Trophoblast cell (in vitro differentiated cells and primary cell): ENCODE results near the gene HSPA12B.

Experiments
- DNase-seq, 2 donors: peaks; one replicate each; pipeline ENCODE4 v3.0.0-alpha.2; 2016
- H2AFZ ChIP-seq: 2 replicates; pipeline ENCODE4 v1.6.1; 2013; ENCODE audit warnings: low read length, moderate library complexity, mild to moderate bottlenecking; ENCODE audit not compliant: insufficient read depth, poor library complexity
- H2AK5ac ChIP-seq: 2 replicates; pipeline ENCODE4 v1.6.1; 2013; ENCODE audit warnings: mild to moderate bottlenecking, low read length
- H2BK120ac ChIP-seq: 2 replicates; pipeline ENCODE4 v1.6.1; 2013; ENCODE audit warnings: low read length, mild to moderate bottlenecking, moderate library complexity; ENCODE audit not compliant: insufficient read depth, poor library complexity
- H2BK12ac ChIP-seq: 2 replicates; pipeline ENCODE4 v1.6.1; 2013; ENCODE audit warnings: mild to moderate bottlenecking, low read length, moderate library complexity
- H2BK5ac ChIP-seq: 2 replicates; pipeline ENCODE4 v1.6.1; 2013; ENCODE audit warnings: low read length, low read depth, moderate library complexity, mild to moderate bottlenecking; ENCODE audit not compliant: poor library complexity
- H3K14ac ChIP-seq: 2 replicates; pipeline ENCODE4 v1.6.1; 2013; ENCODE audit warnings: mild to moderate bottlenecking, low read length
- H3K18ac ChIP-seq: 2 replicates; pipeline ENCODE4 v1.6.1; 2013; ENCODE audit warnings: mild to moderate bottlenecking, low read length
- H3K23ac ChIP-seq: 2 replicates; pipeline ENCODE4 v1.6.1; 2013; ENCODE audit warnings: low read length
- H3K27ac ChIP-seq: 2 replicates; pipeline ENCODE4 v1.5.1; 2013; ENCODE audit warnings: low read depth, mild to moderate bottlenecking, inconsistent platforms, low read length, moderate library complexity
- H3K27me3 ChIP-seq: 2 replicates; pipeline ENCODE4 v1.6.1; 2013; ENCODE audit warnings: inconsistent platforms, mild to moderate bottlenecking, low read length, moderate library complexity; ENCODE audit not compliant: insufficient read depth
- H3K36me3 ChIP-seq, 2 experiments: 1 replicate in 1 of 2; 2 replicates in 1 of 2; pipeline ENCODE4 v1.6.1; 2013; ENCODE audit warnings: low read length in 2 of 2, mild to moderate bottlenecking in 2 of 2, moderate library complexity in 1 of 2; ENCODE audit not compliant: insufficient read depth in 2 of 2, control insufficient read depth in 1 of 2
- H3K4ac ChIP-seq: 2 replicates; pipeline ENCODE4 v1.6.1; 2013; ENCODE audit warnings: low read depth, mild to moderate bottlenecking, low read length, moderate library complexity
- H3K4me1 ChIP-seq, 2 experiments: 1 replicate in 1 of 2; 2 replicates in 1 of 2; pipeline ENCODE4 v1.6.1; 2013; ENCODE audit warnings: low read length in 2 of 2, mild to moderate bottlenecking in 2 of 2, moderate library complexity in 1 of 2; ENCODE audit not compliant: insufficient read depth in 2 of 2, control insufficient read depth in 1 of 2
- H3K4me2 ChIP-seq: 2 replicates; pipeline ENCODE4 v1.6.1; 2013; ENCODE audit warnings: inconsistent platforms, mild to moderate bottlenecking, low read length, moderate library complexity
- H3K4me3 ChIP-seq: 2 replicates; pipeline ENCODE4 v1.5.1; 2013; ENCODE audit warnings: mild to moderate bottlenecking, low read depth, low read length, inconsistent platforms
- H3K79me1 ChIP-seq: one replicate; pipeline ENCODE4 v1.6.1; 2013; ENCODE audit warnings: low read length
- H3K79me2 ChIP-seq: 2 replicates; pipeline ENCODE4 v1.6.1; 2013; ENCODE audit warnings: low read length, mild to moderate bottlenecking; ENCODE audit not compliant: control insufficient read depth, insufficient read depth, poor library complexity
- H3K9ac ChIP-seq: 2 replicates; pipeline ENCODE4 v1.6.1; 2013; ENCODE audit warnings: mild to moderate bottlenecking, low read length
- H3K9me3 ChIP-seq: 2 replicates; pipeline ENCODE4 v1.6.1; 2013; ENCODE audit warnings: low read depth, mild to moderate bottlenecking, control low read depth, inconsistent platforms, low read length; ENCODE audit not compliant: insufficient read depth
- H4K12ac ChIP-seq: 2 replicates; pipeline ENCODE4 v1.6.1; 2013; ENCODE audit warnings: low read depth, mild to moderate bottlenecking, low read length, moderate library complexity
- H4K8ac ChIP-seq: 2 replicates; pipeline ENCODE4 v1.6.1; 2013; ENCODE audit warnings: low read depth, mild to moderate bottlenecking, low read length, moderate library complexity
- H4K91ac ChIP-seq: one replicate; pipeline ENCODE4 v1.6.1; 2013; ENCODE audit warnings: low read depth, mild to moderate bottlenecking, low read length, moderate library complexity
- WGBS: extraction: QIAGEN DNeasy Blood & Tissue Kit; methylation state at CpG from one replicate; pipeline ENCODE4 v1.1.7; 2013; ENCODE audit warnings: missing lambda C conversion rate; ENCODE audit not compliant: insufficient read length, insufficient coverage; ENCODE audit errors: extremely low coverage; 5-methylcytosine and 5-hydroxymethylcytosine counted together

HSPA12B gene

GRCh38 chr20:3699037-3699436 lies 33.4 kb upstream of the HSPA12B start:
- Histone ChIP-seq H3K18ac (no peak overlapping the region), H2BK5ac (no peak overlapping the region), H2BK120ac (no peak overlapping the region), H3K4ac (no peak overlapping the region), H3K4me3 (no peak overlapping the region), H3K36me3 (no peaks in the 10 kb centered on the region), H3K4me1 (peaks cover 10 to 14% of the 10 kb centered on the region in 2 experiments), H3K4me2 (no peak overlapping the region), H4K12ac (no peak overlapping the region), H2AK5ac (no peak overlapping the region), H4K8ac (no peak overlapping the region), H3K79me1 (no peaks in the 10 kb centered on the region), H2AFZ (no peak overlapping the region), H3K9ac (no peak overlapping the region), H4K91ac (no peak overlapping the region), H3K27me3 (no peaks in the 10 kb centered on the region), H3K79me2 (no peaks in the 10 kb centered on the region), H3K23ac (no peak overlapping the region), H3K14ac (no peak overlapping the region), H2BK12ac (no peak overlapping the region), H3K9me3 (peaks cover 4% of the 10 kb centered on the region), H3K27ac (no peak overlapping the region)
- no CpG with 5 or more reads among the region's 16 CpGs for WGBS
- no peak for DNase-seq

- Histone ChIP-seq H3K79me2 (no peaks in the 10 kb centered on the region), H2BK120ac (no peak overlapping the region), H2BK5ac (no peak overlapping the region), H3K4me1 (peaks cover 10 to 14% of the 10 kb centered on the region in 2 experiments), H3K27ac (no peak overlapping the region), H3K79me1 (no peaks in the 10 kb centered on the region), H3K14ac (no peak overlapping the region), H2AK5ac (no peak overlapping the region), H2AFZ (no peak overlapping the region), H3K9me3 (peaks cover 4% of the 10 kb centered on the region), H4K8ac (no peak overlapping the region), H3K4me3 (no peak overlapping the region), H3K9ac (no peak overlapping the region), H3K4me2 (no peak overlapping the region), H3K36me3 (no peaks in the 10 kb centered on the region), H3K23ac (no peak overlapping the region), H3K18ac (no peak overlapping the region), H2BK12ac (no peak overlapping the region), H3K27me3 (no peaks in the 10 kb centered on the region), H3K4ac (no peak overlapping the region), H4K12ac (no peak overlapping the region), H4K91ac (no peak overlapping the region)
- DNase-seq: no peak
- WGBS: no CpG with 5 or more reads among the region's 13 CpGs
Measured at GRCh38 chr20:3701061-3701998, 31.2 kb upstream of the HSPA12B start.

- Histone ChIP-seq H2BK120ac (no peak overlapping the region), H4K12ac (no peak overlapping the region), H2AFZ (no peak overlapping the region), H2BK5ac (no peak overlapping the region), H2AK5ac (no peak overlapping the region), H3K27me3 (no peaks in the 10 kb centered on the region), H3K79me2 (no peaks in the 10 kb centered on the region), H3K4me2 (no peak overlapping the region), H3K9me3 (peaks cover 4% of the 10 kb centered on the region), H3K18ac (no peak overlapping the region), H4K8ac (no peak overlapping the region), H3K36me3 (no peaks in the 10 kb centered on the region), H3K4me3 (no peak overlapping the region), H3K79me1 (no peaks in the 10 kb centered on the region), H3K27ac (no peak overlapping the region), H3K4ac (no peak overlapping the region), H3K14ac (no peak overlapping the region), H4K91ac (no peak overlapping the region), H3K4me1 (peaks cover 2 to 5% of the 10 kb centered on the region in 2 experiments), H3K9ac (no peak overlapping the region), H2BK12ac (no peak overlapping the region), H3K23ac (no peak overlapping the region)
- WGBS: no CpG with 5 or more reads among the region's 11 CpGs
- no peak for DNase-seq
Measured at GRCh38 chr20:3702611-3703391, 29.7 kb upstream of the HSPA12B start.

- WGBS: no CpG with 5 or more reads among the region's 5 CpGs
- no peak overlapping the region for H3K23ac ChIP-seq
Measured at GRCh38 chr20:3704087-3704486, 28.4 kb upstream of the HSPA12B start.

More at GRCh38 chr20:3704087-3704486, 28.4 kb upstream of the HSPA12B start:
- no peak overlapping the region for H3K9ac ChIP-seq
- peaks cover 4% of the 10 kb centered on the region for H3K9me3 ChIP-seq
- no peak overlapping the region for H4K91ac ChIP-seq
- H2AFZ ChIP-seq: no peak overlapping the region
- no peaks in the 10 kb centered on the region for H3K79me2 ChIP-seq
- H2BK120ac ChIP-seq: no peak overlapping the region
- no peak overlapping the region for H3K4ac ChIP-seq
- H3K4me2 ChIP-seq: no peak overlapping the region
- H3K79me1 ChIP-seq: no peaks in the 10 kb centered on the region
- no peak overlapping the region for H2BK12ac ChIP-seq
- H2AK5ac ChIP-seq: no peak overlapping the region
- H3K27me3 ChIP-seq: no peaks in the 10 kb centered on the region
- H3K18ac ChIP-seq: no peak overlapping the region
- H3K27ac ChIP-seq: no peak overlapping the region
- no peak overlapping the region for H4K12ac ChIP-seq
- H3K36me3 ChIP-seq: no peaks in the 10 kb centered on the region
- no peak overlapping the region for H3K4me3 ChIP-seq
- H2BK5ac ChIP-seq: no peak overlapping the region
- DNase-seq: no peak
- no peak overlapping the region for H3K14ac ChIP-seq
- no peaks in the 10 kb centered on the region for H3K4me1 ChIP-seq
- H4K8ac ChIP-seq: no peak overlapping the region
